Karpas-422 (cell line): Measurements from ENCODE around the gene PPFIBP2. TPM values are rescaled to one million over a fixed set of nuclear protein-coding genes. Genes with fewer than 3 reads are reported as not detected.
A peak's percentile ranks its signal among the peaks of the same experiment; 100 is the strongest.

Experiments
- DNase-seq: peaks from one replicate; pipeline ENCODE4 v3.0.0-alpha.2; 2015
- H2AFZ ChIP-seq: fragments of 200-600 bp; sonication (generic); 2 replicates; pipeline ENCODE4 v1.6.1; 2014; ENCODE audit warnings: antibody characterized with exemption, low read length, mixed read lengths
- H3K27ac ChIP-seq: fragments of 200-600 bp; sonication (generic); 2 replicates; pipeline ENCODE4 v1.5.1; 2014; ENCODE audit warnings: mild to moderate bottlenecking, low read length, moderate library complexity
- H3K27me3 ChIP-seq: fragments of 200-600 bp; sonication (generic); 2 replicates; pipeline ENCODE4 v1.6.1; 2014; ENCODE audit warnings: low read length, mixed read lengths
- H3K36me3 ChIP-seq: fragments of 200-600 bp; sonication (generic); 2 replicates; pipeline ENCODE4 v1.6.1; 2014; ENCODE audit warnings: low read length, mixed read lengths; ENCODE audit not compliant: insufficient read depth
- H3K4me1 ChIP-seq: fragments of 200-600 bp; sonication (generic); 2 replicates; pipeline ENCODE4 v1.6.1; 2014; ENCODE audit warnings: mild to moderate bottlenecking, low read length, mixed read lengths
- H3K4me2 ChIP-seq: fragments of 200-600 bp; sonication (generic); 2 replicates; pipeline ENCODE4 v1.6.1; 2014; ENCODE audit warnings: low read length, low read depth, mild to moderate bottlenecking; ENCODE audit not compliant: poor library complexity, severe bottlenecking
- H3K4me3 ChIP-seq: fragments of 200-600 bp; sonication (generic); 2 replicates; pipeline ENCODE4 v1.5.1; 2014; ENCODE audit warnings: mild to moderate bottlenecking, antibody characterized with exemption, low read length, mixed read lengths
- H3K79me2 ChIP-seq: fragments of 200-600 bp; sonication (generic); 2 replicates; pipeline ENCODE4 v1.6.1; 2014; ENCODE audit warnings: mild to moderate bottlenecking, low read length, mixed read lengths
- H3K9ac ChIP-seq: fragments of 200-600 bp; sonication (generic); 2 replicates; pipeline ENCODE4 v1.6.0; 2014; ENCODE audit warnings: low read length
- H3K9me2 ChIP-seq: fragments of 200-600 bp; sonication (generic), shearing (Covaris generic); replicated peaks from 2 replicates; pipeline ENCODE4 v1.6.0; 2014; ENCODE audit warnings: mild to moderate bottlenecking, low read length, moderate library complexity; ENCODE audit not compliant: insufficient read depth
- H3K9me3 ChIP-seq: fragments of 300-700, 200-600 bp; sonication (generic); 2 replicates; pipeline ENCODE4 v1.6.1; 2014; ENCODE audit warnings: low read length, mixed read lengths
- H4K20me1 ChIP-seq: fragments of 200-600 bp; sonication (generic); 2 replicates; pipeline ENCODE4 v1.6.1; 2014; ENCODE audit warnings: mild to moderate bottlenecking, antibody characterized with exemption, low read length, low read depth; ENCODE audit not compliant: insufficient read depth
- total RNA-seq: library from RNA; depleted of rRNA; stranded (reverse); fragments of >200 nt; shearing (Covaris generic); gene quantifications from 2 replicates; pipeline ENCODE4 v1.2.3, GENCODE V29; 2014; ENCODE audit warnings: low replicate concordance

The PPFIBP2 gene
- total RNA-seq, 1 experiment from 2014 or later, result 36.5 TPM

DNA sequence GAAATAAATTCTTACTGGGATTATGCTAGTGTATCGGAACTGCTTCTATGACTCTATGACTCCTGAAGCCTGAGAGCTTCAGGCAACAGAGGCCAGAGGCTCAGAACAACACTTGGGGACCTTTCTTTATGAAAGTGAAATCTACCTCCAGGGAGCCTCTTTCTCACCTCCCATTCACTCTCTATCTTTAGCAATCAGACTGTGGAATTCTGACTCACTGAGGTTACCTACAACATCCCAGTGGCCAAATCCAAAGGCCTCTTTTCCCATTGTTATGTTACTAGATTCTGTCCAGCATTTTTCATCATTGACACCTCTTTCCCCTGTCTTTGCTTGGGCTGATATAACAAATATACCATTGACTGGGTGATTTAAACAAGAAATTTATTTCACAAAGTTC lies 173.6 kb downstream of the PPFIBP2 start:
- no peak overlapping the region for H3K4me3 ChIP-seq
- no peaks in the 10 kb centered on the region for H3K9me2 ChIP-seq
- H3K79me2 ChIP-seq, result no peaks in the 10 kb centered on the region
- H3K9me3 ChIP-seq, result no peaks in the 10 kb centered on the region
- no peaks in the 10 kb centered on the region for H3K27me3 ChIP-seq
- DNase-seq, result no peak
- H2AFZ ChIP-seq, result no peak overlapping the region
- no peak overlapping the region for H3K27ac ChIP-seq
- H3K4me2 ChIP-seq, result no peak overlapping the region
- H3K4me1 ChIP-seq, result peaks cover 11% of the 10 kb centered on the region
- no peak overlapping the region for H3K9ac ChIP-seq
- H4K20me1 ChIP-seq, result no peaks in the 10 kb centered on the region
- no peaks in the 10 kb centered on the region for H3K36me3 ChIP-seq

DNA sequence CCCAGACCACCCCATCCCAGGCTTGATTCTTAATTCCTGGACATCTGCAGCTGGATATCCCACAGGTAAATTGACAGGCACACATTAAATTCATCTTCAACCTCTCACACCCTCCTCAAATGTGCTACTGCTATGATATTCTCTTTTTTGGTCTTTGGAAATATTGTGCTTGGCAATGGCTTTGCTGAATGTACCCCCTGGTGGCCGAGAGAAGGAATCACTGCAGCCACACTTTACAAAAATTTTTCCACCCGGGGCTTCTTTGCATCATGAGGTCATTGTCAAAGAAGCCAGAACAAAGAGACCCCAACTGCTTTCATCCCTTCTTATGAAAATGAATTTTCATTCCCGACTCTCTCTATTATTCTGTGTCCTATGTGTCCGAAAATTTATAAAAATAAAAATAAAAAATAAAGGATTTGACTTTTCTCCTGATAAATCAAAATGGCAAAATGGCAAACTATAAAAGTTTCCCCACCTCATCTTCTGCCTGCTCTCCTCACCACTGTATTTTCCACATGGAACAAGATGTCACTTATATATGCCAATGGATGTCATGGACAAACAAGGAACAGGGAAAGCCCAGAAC lies 174.5 kb downstream of the PPFIBP2 start:
- H3K9me2 ChIP-seq, result no peaks in the 10 kb centered on the region
- H3K4me3 ChIP-seq, result no peak overlapping the region
- no peaks in the 10 kb centered on the region for H4K20me1 ChIP-seq
- no peaks in the 10 kb centered on the region for H3K27me3 ChIP-seq
- H3K9ac ChIP-seq, result no peak overlapping the region
- no peaks in the 10 kb centered on the region for H3K9me3 ChIP-seq
- no peaks in the 10 kb centered on the region for H3K79me2 ChIP-seq
- no peaks in the 10 kb centered on the region for H3K36me3 ChIP-seq
- H2AFZ ChIP-seq, result no peak overlapping the region
- DNase-seq, result peak; percentile 75
- H3K27ac ChIP-seq, result no peak overlapping the region
- peaks cover 20% of the 10 kb centered on the region for H3K4me1 ChIP-seq
- H3K4me2 ChIP-seq, result no peak overlapping the region

DNA sequence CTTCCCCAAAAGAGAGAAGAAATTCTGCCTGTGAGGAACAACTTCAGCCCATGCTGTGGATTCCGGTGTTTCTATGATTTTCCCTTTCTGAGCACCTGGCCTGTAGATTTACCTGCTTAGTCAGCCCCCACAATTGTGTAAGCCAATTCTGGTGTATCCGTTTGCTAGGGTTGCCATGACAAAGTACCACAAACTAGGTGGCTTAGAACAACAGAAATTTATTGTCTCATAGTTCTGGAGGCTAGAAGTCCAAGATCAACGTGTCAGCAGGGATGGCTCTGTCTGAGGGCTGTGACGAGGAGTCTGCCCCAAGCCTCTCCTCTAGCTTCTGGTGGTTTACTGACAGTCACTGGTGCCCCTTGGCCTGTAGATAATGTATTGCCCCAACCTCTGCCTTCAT lies 175.4 kb downstream of the PPFIBP2 start:
- H4K20me1 ChIP-seq, result no peaks in the 10 kb centered on the region
- no peak overlapping the region for H3K4me2 ChIP-seq
- H3K27ac ChIP-seq, result no peak overlapping the region
- no peak for DNase-seq
- no peak overlapping the region for H3K4me3 ChIP-seq
- no peaks in the 10 kb centered on the region for H3K36me3 ChIP-seq
- no peaks in the 10 kb centered on the region for H3K9me2 ChIP-seq
- peaks cover 24% of the 10 kb centered on the region for H3K4me1 ChIP-seq
- no peak overlapping the region for H3K9ac ChIP-seq
- H2AFZ ChIP-seq, result no peak overlapping the region
- H3K9me3 ChIP-seq, result no peaks in the 10 kb centered on the region
- H3K27me3 ChIP-seq, result no peaks in the 10 kb centered on the region
- no peaks in the 10 kb centered on the region for H3K79me2 ChIP-seq

DNA sequence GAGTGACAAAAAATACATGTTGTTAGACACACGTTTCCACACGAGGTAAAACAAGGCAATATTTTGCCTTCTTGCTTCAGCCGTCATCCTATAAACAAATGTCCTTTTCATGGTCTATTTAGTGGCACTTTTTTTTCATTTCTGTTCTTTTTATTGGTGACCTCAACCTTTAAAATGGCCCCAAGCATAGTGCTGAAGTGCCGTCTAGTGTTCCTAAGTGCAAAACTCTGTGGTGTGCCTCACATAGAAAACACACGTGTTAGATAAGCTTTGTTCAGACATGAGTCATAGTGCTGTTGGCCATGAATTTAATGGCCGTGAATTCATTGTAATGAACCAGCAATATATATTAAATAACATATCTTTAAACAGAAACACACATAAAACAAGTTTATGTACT lies 176.8 kb downstream of the PPFIBP2 start:
- H3K4me1 ChIP-seq, result peaks cover 24% of the 10 kb centered on the region
- no peaks in the 10 kb centered on the region for H3K9me2 ChIP-seq

DNA sequence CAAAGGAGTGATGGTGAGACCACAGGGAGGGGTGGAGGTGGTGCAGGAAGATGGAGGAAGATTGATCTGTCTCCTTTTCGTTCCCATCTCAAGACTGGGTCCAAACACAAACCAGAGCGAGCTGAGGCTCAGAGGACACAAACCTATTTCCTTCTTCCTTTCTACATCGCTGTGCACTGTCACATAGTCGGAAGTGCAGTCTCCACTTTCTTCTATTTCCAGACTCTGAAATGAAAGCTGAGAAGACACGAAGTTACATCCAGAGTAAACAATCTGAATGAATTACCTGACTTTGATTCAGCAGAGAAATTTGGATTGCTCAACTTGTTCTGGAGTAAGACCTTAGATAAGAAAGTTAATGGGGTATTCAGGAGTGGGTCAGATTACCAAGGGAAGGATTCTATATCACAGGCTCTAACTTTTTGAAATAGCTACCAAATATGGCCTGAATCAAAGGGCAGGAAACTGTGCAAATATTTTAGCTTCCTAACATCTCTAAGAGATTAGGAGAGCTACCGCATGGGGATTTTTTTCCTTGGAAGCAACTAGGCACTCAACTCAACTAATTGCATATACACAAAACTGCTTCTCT lies 178.1 kb downstream of the PPFIBP2 start:
- no peak for DNase-seq
- H3K79me2 ChIP-seq, result no peaks in the 10 kb centered on the region
- H3K36me3 ChIP-seq, result no peaks in the 10 kb centered on the region
- no peak overlapping the region for H2AFZ ChIP-seq
- H3K4me3 ChIP-seq, result no peak overlapping the region
- no peak overlapping the region for H3K27ac ChIP-seq
- H3K9me2 ChIP-seq, result no peaks in the 10 kb centered on the region
- no peaks in the 10 kb centered on the region for H3K9me3 ChIP-seq
- no peaks in the 10 kb centered on the region for H3K27me3 ChIP-seq
- peak overlapping the region; percentile 43 for H3K4me2 ChIP-seq
- H3K9ac ChIP-seq, result no peak overlapping the region
- peaks cover 24% of the 10 kb centered on the region for H3K4me1 ChIP-seq
- no peaks in the 10 kb centered on the region for H4K20me1 ChIP-seq

More for the DNA sequence above, 176.8 kb downstream of the PPFIBP2 start:
- Histone ChIP-seq H2AFZ (no peak overlapping the region), H3K36me3 (no peaks in the 10 kb centered on the region), H3K9ac (no peak overlapping the region), H3K4me2 (no peak overlapping the region), H3K27me3 (no peaks in the 10 kb centered on the region), H3K4me3 (no peak overlapping the region), H3K9me3 (no peaks in the 10 kb centered on the region), H3K79me2 (no peaks in the 10 kb centered on the region), H3K27ac (no peak overlapping the region), H4K20me1 (no peaks in the 10 kb centered on the region)
- peak; percentile 55 for DNase-seq

DNA sequence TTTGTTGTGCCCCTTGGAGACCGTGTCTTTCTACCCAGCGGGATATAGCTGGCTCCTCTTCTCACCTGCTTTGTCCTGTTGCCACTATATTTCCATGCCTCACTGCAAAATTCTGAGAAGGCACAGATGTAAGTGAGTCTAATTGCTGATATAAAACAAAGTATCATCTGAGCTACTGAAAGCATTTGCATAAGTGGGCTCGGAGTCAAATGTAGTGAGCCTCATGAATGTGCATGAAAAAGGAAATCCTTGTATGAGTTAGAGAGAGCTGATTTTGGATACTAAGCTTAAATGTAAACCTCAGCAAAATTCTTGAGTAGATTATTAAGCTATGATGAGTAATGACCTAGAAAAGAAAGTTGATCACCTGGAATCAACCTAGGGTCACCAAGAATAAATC lies 178.6 kb downstream of the PPFIBP2 start:
- no peaks in the 10 kb centered on the region for H4K20me1 ChIP-seq
- no peak overlapping the region for H3K27ac ChIP-seq
- no peaks in the 10 kb centered on the region for H3K9me2 ChIP-seq
- peaks cover 24% of the 10 kb centered on the region for H3K4me1 ChIP-seq
- peak; percentile 65 for DNase-seq
- no peak overlapping the region for H2AFZ ChIP-seq
- no peaks in the 10 kb centered on the region for H3K36me3 ChIP-seq
- no peak overlapping the region for H3K9ac ChIP-seq
- H3K4me3 ChIP-seq, result no peak overlapping the region
- H3K27me3 ChIP-seq, result no peaks in the 10 kb centered on the region
- H3K79me2 ChIP-seq, result no peaks in the 10 kb centered on the region
- peak overlapping the region; percentile 43 for H3K4me2 ChIP-seq
- no peaks in the 10 kb centered on the region for H3K9me3 ChIP-seq

DNA sequence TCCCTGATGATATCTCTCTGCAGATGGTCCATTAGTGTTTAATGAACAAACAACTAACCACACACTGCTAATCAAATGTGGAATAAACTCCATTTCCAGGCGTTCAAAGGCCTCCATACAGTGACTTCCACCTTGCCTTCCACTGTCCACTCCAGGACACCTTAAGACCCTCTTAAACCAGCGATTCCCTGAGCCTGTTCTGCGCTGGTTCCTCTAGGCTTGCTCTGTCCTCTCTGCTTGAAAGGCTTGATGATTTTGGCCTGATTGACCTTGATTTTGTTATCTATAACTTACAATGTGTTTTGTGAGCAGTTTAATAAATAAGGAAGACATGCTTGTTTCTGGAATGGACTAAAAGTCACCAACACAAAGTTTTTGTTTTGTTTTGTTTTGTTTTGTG lies 180.4 kb downstream of the PPFIBP2 start:
- Histone ChIP-seq H3K4me2 (no peak overlapping the region), H3K9ac (no peak overlapping the region), H3K36me3 (no peaks in the 10 kb centered on the region), H3K27ac (no peak overlapping the region), H3K79me2 (no peaks in the 10 kb centered on the region), H3K9me2 (no peaks in the 10 kb centered on the region), H3K4me3 (no peak overlapping the region), H3K4me1 (peaks cover 24% of the 10 kb centered on the region), H3K9me3 (no peaks in the 10 kb centered on the region), H3K27me3 (no peaks in the 10 kb centered on the region), H4K20me1 (no peaks in the 10 kb centered on the region), H2AFZ (no peak overlapping the region)
- DNase-seq, result no peak

DNA sequence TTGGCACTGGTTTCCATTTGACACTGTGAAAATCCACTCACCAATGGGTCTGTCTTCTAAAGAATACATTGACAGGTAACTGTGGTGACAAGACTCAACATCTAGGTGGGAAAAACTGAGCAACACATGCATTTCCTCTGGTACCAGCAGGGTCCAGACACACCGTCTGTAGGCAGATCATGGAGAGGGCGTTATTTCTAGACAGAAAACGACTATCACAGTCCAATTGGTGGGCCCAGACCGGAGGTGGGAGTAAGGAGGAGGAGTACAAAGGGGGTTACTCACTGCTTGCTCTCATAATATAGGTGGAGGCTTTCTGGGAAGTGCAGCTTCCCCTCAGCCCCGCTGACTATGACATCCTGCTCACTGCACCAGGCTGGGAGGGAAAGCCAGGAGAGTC lies 182.6 kb downstream of the PPFIBP2 start:
- H3K9me2 ChIP-seq, result no peaks in the 10 kb centered on the region
- DNase-seq, result no peak
- H3K9ac ChIP-seq, result no peak overlapping the region
- no peaks in the 10 kb centered on the region for H3K27me3 ChIP-seq
- no peaks in the 10 kb centered on the region for H3K9me3 ChIP-seq
- no peak overlapping the region for H2AFZ ChIP-seq
- H3K79me2 ChIP-seq, result no peaks in the 10 kb centered on the region
- H3K4me1 ChIP-seq, result peaks cover 23% of the 10 kb centered on the region
- H3K4me3 ChIP-seq, result no peak overlapping the region
- H3K27ac ChIP-seq, result no peak overlapping the region
- H3K36me3 ChIP-seq, result no peaks in the 10 kb centered on the region
- no peak overlapping the region for H3K4me2 ChIP-seq
- no peaks in the 10 kb centered on the region for H4K20me1 ChIP-seq
